H9 (cell line): ENCODE data around the gene PRDM2. TPM values are rescaled to one million over a fixed set of nuclear protein-coding genes. Genes with fewer than 3 reads are reported as not detected.

Experiments used
- DNase-seq: peaks from one replicate; pipeline ENCODE4 v3.0.0-alpha.2; 2017
- H2AFZ ChIP-seq: one replicate; pipeline ENCODE4 v1.6.1; 2013; ENCODE audit warnings: mild to moderate bottlenecking, low read length, control low read depth, moderate library complexity
- H2AK5ac ChIP-seq: 2 replicates; pipeline ENCODE4 v1.6.1; 2013; ENCODE audit warnings: low read length, control low read depth, mixed read lengths; ENCODE audit not compliant: insufficient read length
- H2BK120ac ChIP-seq: one replicate; pipeline ENCODE4 v1.6.1; 2013; ENCODE audit warnings: low read depth, mild to moderate bottlenecking, low read length, control low read depth, inconsistent platforms; ENCODE audit not compliant: poor library complexity, severe bottlenecking
- H2BK12ac ChIP-seq: 2 replicates; pipeline ENCODE4 v1.6.1; 2013; ENCODE audit warnings: low read length, control low read depth, mixed read lengths, low read depth; ENCODE audit not compliant: insufficient read length
- H2BK15ac ChIP-seq: 2 replicates; pipeline ENCODE4 v1.6.1; 2013; ENCODE audit warnings: low read depth, low read length, control low read depth
- H2BK20ac ChIP-seq: one replicate; pipeline ENCODE4 v1.6.1; 2013; ENCODE audit warnings: low read depth, mild to moderate bottlenecking, low read length, control low read depth, inconsistent platforms; ENCODE audit not compliant: poor library complexity, severe bottlenecking
- H2BK5ac ChIP-seq: 2 replicates; pipeline ENCODE4 v1.6.1; 2013; ENCODE audit warnings: low read length, control low read depth, mixed read lengths; ENCODE audit not compliant: insufficient read length
- H3K14ac ChIP-seq: 2 replicates; pipeline ENCODE4 v1.6.1; 2013; ENCODE audit warnings: low read length, control low read depth; ENCODE audit not compliant: insufficient read depth
- H3K18ac ChIP-seq: 2 replicates; pipeline ENCODE4 v1.6.1; 2013; ENCODE audit warnings: low read depth, mild to moderate bottlenecking, mixed read lengths, low read length, control low read depth; ENCODE audit not compliant: insufficient read length
- H3K23ac ChIP-seq: 2 replicates; pipeline ENCODE4 v1.6.1; 2013; ENCODE audit warnings: low read length, control low read depth, mixed read lengths, low read depth; ENCODE audit not compliant: insufficient read length
- H3K23me2 ChIP-seq: 2 replicates; pipeline ENCODE4 v1.6.1; 2013; ENCODE audit warnings: low read depth, mild to moderate bottlenecking, mixed read lengths, low read length, control low read depth; ENCODE audit not compliant: insufficient read length, poor library complexity, severe bottlenecking
- H3K27ac ChIP-seq: 2 replicates; pipeline ENCODE4 v1.5.1; 2013; ENCODE audit warnings: low read length, control low read depth, mixed read lengths, low read depth; ENCODE audit not compliant: insufficient read length
- H3K27me3 ChIP-seq: 2 replicates; pipeline ENCODE4 v1.6.1; 2013; ENCODE audit warnings: low read length, control low read depth, inconsistent platforms; ENCODE audit not compliant: insufficient read depth
- H3K4ac ChIP-seq: 2 replicates; pipeline ENCODE4 v1.6.1; 2013; ENCODE audit warnings: low read depth, mild to moderate bottlenecking, control low read depth, inconsistent platforms, low read length, moderate library complexity
- H3K4me1 ChIP-seq: 2 replicates; pipeline ENCODE4 v1.6.1; 2013; ENCODE audit warnings: low read length, control low read depth, inconsistent platforms; ENCODE audit not compliant: insufficient read depth
- H3K4me2 ChIP-seq: 2 replicates; pipeline ENCODE4 v1.6.1; 2013; ENCODE audit warnings: low read length, control low read depth, mixed read lengths; ENCODE audit not compliant: insufficient read length, insufficient read depth
- H3K56ac ChIP-seq: 2 replicates; pipeline ENCODE4 v1.6.1; 2013; ENCODE audit warnings: low read depth, mild to moderate bottlenecking, mixed read lengths, low read length, control low read depth; ENCODE audit not compliant: insufficient read length
- H3K79me1 ChIP-seq: 2 replicates; pipeline ENCODE4 v1.6.1; 2013; ENCODE audit warnings: low read depth, mild to moderate bottlenecking, moderate library complexity, low read length, control low read depth, inconsistent platforms; ENCODE audit not compliant: insufficient read depth, poor library complexity, severe bottlenecking
- H3K79me2 ChIP-seq: 2 replicates; pipeline ENCODE4 v1.6.1; 2013; ENCODE audit warnings: low read length, control low read depth, inconsistent platforms; ENCODE audit not compliant: insufficient read depth
- H3K9ac ChIP-seq: 2 replicates; pipeline ENCODE4 v1.6.1; 2013; ENCODE audit warnings: low read length, control low read depth, mixed read lengths; ENCODE audit not compliant: insufficient read length; ENCODE audit errors: extremely low read depth
- H3K9me3 ChIP-seq: one replicate; pipeline ENCODE4 v1.6.1; 2013; ENCODE audit warnings: low read depth, low read length, inconsistent platforms; ENCODE audit not compliant: control insufficient read depth
- H3T11ph ChIP-seq: one replicate; pipeline ENCODE4 v1.6.1; 2013; ENCODE audit warnings: mild to moderate bottlenecking, low read length, control low read depth, inconsistent platforms
- H4K20me1 ChIP-seq: one replicate; pipeline ENCODE4 v1.6.1; 2013; ENCODE audit not compliant: control insufficient read depth, insufficient read length, insufficient read depth
- H4K5ac ChIP-seq: 2 replicates; pipeline ENCODE4 v1.6.1; 2013; ENCODE audit warnings: low read depth, mild to moderate bottlenecking, mixed read lengths, low read length, control low read depth; ENCODE audit not compliant: insufficient read length
- H4K8ac ChIP-seq: replicated peaks from 2 replicates; pipeline ENCODE4 v1.6.1; 2013; ENCODE audit warnings: low read length, control low read depth, mixed read lengths, low read depth; ENCODE audit not compliant: insufficient read length
- H4K91ac ChIP-seq: 2 replicates; pipeline ENCODE4 v1.6.1; 2013; ENCODE audit warnings: low read depth, mild to moderate bottlenecking, moderate library complexity, mixed read lengths, low read length, control low read depth; ENCODE audit not compliant: insufficient read length
- H3K27ac Mint-ChIP-seq, 3 experiments: 2 replicates in 2 of 3; 3 replicates in 1 of 3; pipeline ENCODE4 v1.8.0; 2020 to 2021; ENCODE audit warnings: mixed read lengths in 3 of 3, mild to moderate bottlenecking in 1 of 3, moderate library complexity in 1 of 3
- H3K27me3 Mint-ChIP-seq: 2 replicates; pipeline ENCODE4 v1.8.0; 2021; ENCODE audit warnings: low read depth, mild to moderate bottlenecking, moderate library complexity, mixed read lengths
- H3K36me3 Mint-ChIP-seq, 3 experiments: 2 replicates in 2 of 3; 3 replicates in 1 of 3; pipeline ENCODE4 v1.8.0; 2020 to 2021; ENCODE audit warnings: low read depth in 3 of 3, mixed read lengths in 3 of 3; ENCODE audit not compliant: insufficient read depth in 1 of 3
- H3K4me1 Mint-ChIP-seq, 2 experiments: 2 replicates each; pipeline ENCODE4 v1.8.0; 2020; ENCODE audit warnings: mixed read lengths in 2 of 2
- H3K4me3 Mint-ChIP-seq, 2 experiments: 2 replicates in 1 of 2; 3 replicates in 1 of 2; pipeline ENCODE4 v1.8.0; 2020 to 2021; ENCODE audit warnings: mild to moderate bottlenecking in 2 of 2, mixed read lengths in 2 of 2, moderate library complexity in 1 of 2
- H3K9me3 Mint-ChIP-seq, 2 experiments: 2 replicates in 1 of 2; 3 replicates in 1 of 2; pipeline ENCODE4 v1.8.0; 2020; ENCODE audit warnings: mild to moderate bottlenecking in 2 of 2, mixed read lengths in 2 of 2, moderate library complexity in 1 of 2
- WGBS: extraction: QIAGEN DNeasy Blood & Tissue Kit; methylation state at CpG from one replicate; pipeline ENCODE4 v1.1.7; 2013; ENCODE audit warnings: missing lambda C conversion rate, low lambda C conversion rate, mixed read lengths; ENCODE audit not compliant: insufficient read length; ENCODE audit errors: extremely low coverage; 5-methylcytosine and 5-hydroxymethylcytosine counted together
- total RNA-seq: library from RNA; stranded (reverse); gene quantifications from 2 replicates; pipeline ENCODE4 v1.2.1, GENCODE V29; 2021
- TF ChIP-seq, protein P1 (sequence below): fragments of 200-600 bp; sonication (generic); conservative IDR thresholded peaks from 3 replicates; pipeline ENCODE4 v1.8.0; 2021; ENCODE audit warnings: antibody characterized with exemption, mild to moderate bottlenecking

The PRDM2 gene
- total RNA-seq, 1 experiment from 2014 or later = 24.5 TPM

DNA sequence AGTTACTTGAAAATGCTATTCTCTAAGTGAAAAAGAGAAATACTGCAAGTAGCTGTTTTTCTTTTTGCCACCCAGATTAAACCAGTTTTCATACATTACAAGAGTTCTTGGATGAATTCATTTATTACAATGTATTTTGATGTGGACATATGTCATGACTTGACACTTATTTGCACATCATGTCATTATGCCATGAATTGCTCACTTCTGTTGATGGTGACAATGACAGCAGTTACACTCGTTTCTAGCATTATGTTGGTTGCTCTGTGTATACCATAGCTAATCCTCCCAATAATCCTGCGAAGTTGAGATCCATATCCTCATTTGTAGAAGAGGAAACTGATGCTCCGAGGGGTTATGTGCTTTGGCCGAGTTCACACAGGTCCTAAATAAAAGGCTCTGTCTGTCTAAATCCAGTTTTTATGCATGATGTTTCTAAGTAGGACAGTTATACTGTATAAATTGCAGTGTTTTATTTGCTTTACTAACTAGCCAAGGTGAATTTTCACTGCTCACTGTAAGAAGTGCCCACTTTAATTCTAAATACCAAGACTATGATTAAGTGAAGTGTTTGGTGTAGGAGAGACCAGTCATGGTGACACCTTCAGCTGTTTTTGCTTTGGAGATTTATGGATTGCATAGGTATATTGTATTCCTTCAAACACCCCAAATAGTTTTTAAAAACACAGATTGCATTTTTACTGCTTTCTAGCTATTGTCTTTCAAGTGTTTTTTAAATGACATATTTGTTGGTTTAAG lies 56.7 kb downstream of the PRDM2 start:
- Mint-ChIP-seq H3K4me1 (peaks cover 28 to 35% of the 10 kb centered on the region in 2 experiments), H3K27ac (no peak overlapping the region), H3K9me3 (no peaks in the 10 kb centered on the region), H3K27me3 (no peaks in the 10 kb centered on the region), H3K4me3 (no peak overlapping the region), H3K36me3 (no peaks in the 10 kb centered on the region; a peak in 1 of 7 replicates)
- Histone ChIP-seq H3K18ac (no peak overlapping the region), H4K20me1 (no peaks in the 10 kb centered on the region), H3K27me3 (no peaks in the 10 kb centered on the region), H4K5ac (no peak overlapping the region), H2BK15ac (no peak overlapping the region), H3K79me2 (peaks cover 7% of the 10 kb centered on the region), H4K8ac (no peak overlapping the region), H3T11ph (no peak overlapping the region), H3K27ac (no peak overlapping the region), H3K14ac (no peak overlapping the region), H3K4me2 (no peak overlapping the region), H2BK12ac (no peak overlapping the region), H3K9me3 (no peaks in the 10 kb centered on the region), H2AFZ (no peak overlapping the region), H4K91ac (no peak overlapping the region), H2BK5ac (no peak overlapping the region), H3K23ac (no peak overlapping the region), H2AK5ac (no peak overlapping the region), H3K56ac (no peak overlapping the region), H3K79me1 (peaks cover 6% of the 10 kb centered on the region), H3K4ac (no peak overlapping the region), H3K4me1 (peaks cover 7% of the 10 kb centered on the region), H3K9ac (no peak overlapping the region), H2BK20ac (no peak overlapping the region), H3K23me2 (no peaks in the 10 kb centered on the region), H2BK120ac (no peak overlapping the region)
- no CpG with 5 or more reads among the region's 4 CpGs for WGBS
- TF ChIP-seq, protein P1, sequence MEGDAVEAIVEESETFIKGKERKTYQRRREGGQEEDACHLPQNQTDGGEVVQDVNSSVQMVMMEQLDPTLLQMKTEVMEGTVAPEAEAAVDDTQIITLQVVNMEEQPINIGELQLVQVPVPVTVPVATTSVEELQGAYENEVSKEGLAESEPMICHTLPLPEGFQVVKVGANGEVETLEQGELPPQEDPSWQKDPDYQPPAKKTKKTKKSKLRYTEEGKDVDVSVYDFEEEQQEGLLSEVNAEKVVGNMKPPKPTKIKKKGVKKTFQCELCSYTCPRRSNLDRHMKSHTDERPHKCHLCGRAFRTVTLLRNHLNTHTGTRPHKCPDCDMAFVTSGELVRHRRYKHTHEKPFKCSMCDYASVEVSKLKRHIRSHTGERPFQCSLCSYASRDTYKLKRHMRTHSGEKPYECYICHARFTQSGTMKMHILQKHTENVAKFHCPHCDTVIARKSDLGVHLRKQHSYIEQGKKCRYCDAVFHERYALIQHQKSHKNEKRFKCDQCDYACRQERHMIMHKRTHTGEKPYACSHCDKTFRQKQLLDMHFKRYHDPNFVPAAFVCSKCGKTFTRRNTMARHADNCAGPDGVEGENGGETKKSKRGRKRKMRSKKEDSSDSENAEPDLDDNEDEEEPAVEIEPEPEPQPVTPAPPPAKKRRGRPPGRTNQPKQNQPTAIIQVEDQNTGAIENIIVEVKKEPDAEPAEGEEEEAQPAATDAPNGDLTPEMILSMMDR = no peak
- no peak for DNase-seq
